WI38 (cell line): ENCODE data around the gene TMEM120B.

Experiments used
- H3K4me3 ChIP-seq: 2 replicates; pipeline ENCODE4 v1.5.1; 2011; ENCODE audit warnings: low read depth, mild to moderate bottlenecking, control low read depth, low read length
- TF ChIP-seq, protein P1 (sequence below): IDR thresholded peaks from 2 replicates; pipeline ENCODE4 v1.5.1; 2012; ENCODE audit warnings: low read depth, mild to moderate bottlenecking, control low read depth, low read length

TMEM120B gene

DNA sequence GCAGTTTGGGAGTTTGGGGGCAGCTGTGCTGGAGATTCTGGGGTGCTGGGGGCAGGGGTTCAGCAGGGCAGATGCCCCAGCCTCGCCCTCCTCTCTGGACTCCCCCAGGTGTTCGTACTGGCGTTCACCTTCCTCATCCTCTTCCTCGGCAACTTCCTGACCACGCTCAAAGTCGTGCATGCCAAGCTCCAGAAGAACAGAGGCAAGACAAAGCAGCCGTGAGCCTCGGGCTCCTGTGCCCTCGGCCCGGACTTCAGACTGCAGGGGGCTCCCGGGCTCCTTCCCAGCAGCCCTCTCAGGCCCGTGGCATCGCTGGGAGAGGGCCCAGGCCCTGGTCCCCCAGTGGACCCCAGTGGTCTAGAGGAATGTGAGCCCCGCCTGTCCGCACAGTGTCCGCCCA is 62.9 kb downstream of the TMEM120B start:
- H3K4me3 ChIP-seq: no peak overlapping the region
- TF ChIP-seq, protein P1, sequence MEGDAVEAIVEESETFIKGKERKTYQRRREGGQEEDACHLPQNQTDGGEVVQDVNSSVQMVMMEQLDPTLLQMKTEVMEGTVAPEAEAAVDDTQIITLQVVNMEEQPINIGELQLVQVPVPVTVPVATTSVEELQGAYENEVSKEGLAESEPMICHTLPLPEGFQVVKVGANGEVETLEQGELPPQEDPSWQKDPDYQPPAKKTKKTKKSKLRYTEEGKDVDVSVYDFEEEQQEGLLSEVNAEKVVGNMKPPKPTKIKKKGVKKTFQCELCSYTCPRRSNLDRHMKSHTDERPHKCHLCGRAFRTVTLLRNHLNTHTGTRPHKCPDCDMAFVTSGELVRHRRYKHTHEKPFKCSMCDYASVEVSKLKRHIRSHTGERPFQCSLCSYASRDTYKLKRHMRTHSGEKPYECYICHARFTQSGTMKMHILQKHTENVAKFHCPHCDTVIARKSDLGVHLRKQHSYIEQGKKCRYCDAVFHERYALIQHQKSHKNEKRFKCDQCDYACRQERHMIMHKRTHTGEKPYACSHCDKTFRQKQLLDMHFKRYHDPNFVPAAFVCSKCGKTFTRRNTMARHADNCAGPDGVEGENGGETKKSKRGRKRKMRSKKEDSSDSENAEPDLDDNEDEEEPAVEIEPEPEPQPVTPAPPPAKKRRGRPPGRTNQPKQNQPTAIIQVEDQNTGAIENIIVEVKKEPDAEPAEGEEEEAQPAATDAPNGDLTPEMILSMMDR: no peak

- no peak overlapping the region for H3K4me3 ChIP-seq
- TF ChIP-seq, protein P1: peak; percentile 84
Measured at GRCh38 chr12:121776190-121777098, 63.9 kb downstream of the TMEM120B start.

- no peak overlapping the region for H3K4me3 ChIP-seq
- TF ChIP-seq, protein P1: no peak
Measured at GRCh38 chr12:121778567-121779421, 66.2 kb downstream of the TMEM120B start.

- H3K4me3 ChIP-seq: no peak overlapping the region
- TF ChIP-seq, protein P1: no peak
Measured at GRCh38 chr12:121779422-121779895, 66.9 kb downstream of the TMEM120B start.

GRCh38 chr12:121780429-121780828 is 67.9 kb downstream of the TMEM120B start:
- TF ChIP-seq, protein P1: no peak
- no peak overlapping the region for H3K4me3 ChIP-seq

- TF ChIP-seq, protein P1: no peak
- H3K4me3 ChIP-seq: no peak overlapping the region; the same call in 1 of the 2 replicates
Measured at GRCh38 chr12:121781484-121781997, 69.0 kb downstream of the TMEM120B start.
